Liver (tissue), 9 donors: ENCODE data around the gene NUBPL. TPM values are rescaled to one million over a fixed set of nuclear protein-coding genes. Genes with fewer than 3 reads are reported as not detected.

Experiments used
- DNase-seq: peaks from one replicate; pipeline ENCODE4 v3.0.0-alpha.2; 2017; ENCODE audit warnings: low spot score
- H3K27ac ChIP-seq, 2 donors: one replicate each; pipeline ENCODE4 v1.7.0; 2013; ENCODE audit warnings: inconsistent platforms in 2 of 2, low read length in 2 of 2, control low read depth in 1 of 2, low read depth in 1 of 2, mild to moderate bottlenecking in 1 of 2
- H3K27me3 ChIP-seq, 4 donors: one replicate each; pipeline versions ENCODE4 v1.6.1 to v1.7.0; 2013; ENCODE audit warnings: low read length in 3 of 4, inconsistent platforms in 1 of 4, mild to moderate bottlenecking in 1 of 4, moderate library complexity in 1 of 4; ENCODE audit not compliant: control insufficient read depth in 4 of 4, insufficient read depth in 4 of 4
- H3K36me3 ChIP-seq, 4 donors: one replicate each; pipeline versions ENCODE4 v1.6.1 to v1.7.0; 2013; ENCODE audit warnings: low read length in 3 of 4, mild to moderate bottlenecking in 3 of 4, low read depth in 1 of 4, moderate library complexity in 1 of 4; ENCODE audit not compliant: control insufficient read depth in 4 of 4, insufficient read depth in 3 of 4
- H3K4me1 ChIP-seq, 4 donors: one replicate each; pipeline versions ENCODE4 v1.6.1 to v1.7.0; 2013; ENCODE audit warnings: low read length in 3 of 4, mild to moderate bottlenecking in 3 of 4, moderate library complexity in 1 of 4; ENCODE audit not compliant: control insufficient read depth in 4 of 4, insufficient read depth in 4 of 4
- H3K4me3 ChIP-seq, 3 donors: one replicate each; pipeline versions ENCODE4 v1.6.1 to v1.7.0; 2013; ENCODE audit warnings: low read length in 3 of 3, control low read depth in 1 of 3, low read depth in 1 of 3, mild to moderate bottlenecking in 1 of 3
- H3K9ac ChIP-seq, 2 donors: one replicate each; pipeline ENCODE4 v1.7.0; 2013; ENCODE audit warnings: low read length in 2 of 2, mild to moderate bottlenecking in 2 of 2, moderate library complexity in 2 of 2, control low read depth in 1 of 2, low read depth in 1 of 2
- H3K9me3 ChIP-seq, 4 donors: one replicate each; pipeline versions ENCODE4 v1.6.1 to v1.7.0; 2013; ENCODE audit warnings: low read length in 3 of 4; ENCODE audit not compliant: control insufficient read depth in 4 of 4
- CTCF ChIP-seq: fragments of 150-350 bp; IDR thresholded peaks from 2 replicates; pipeline ENCODE4 v1.5.1; 2017; ENCODE audit warnings: improper control_type of control experiment, low read depth, low read length; ENCODE audit not compliant: missing input control
- EGR1 ChIP-seq, 2 donors: IDR thresholded peaks; 2 replicates each; pipeline ENCODE4 v1.6.1; 2016 to 2018; ENCODE audit warnings: antibody characterized with exemption in 2 of 2, low read depth in 2 of 2
- FOXA1 ChIP-seq: IDR thresholded peaks from 2 replicates; pipeline ENCODE4 v1.6.1; 2016; ENCODE audit warnings: antibody characterized with exemption
- FOXA2 ChIP-seq: IDR thresholded peaks from 2 replicates; pipeline ENCODE4 v1.6.1; 2016; ENCODE audit warnings: antibody characterized with exemption
- GABPA ChIP-seq, 2 donors: IDR thresholded peaks in 1 of 2; conservative IDR thresholded peaks in 1 of 2; 2 replicates each; pipeline ENCODE4 v1.6.1; 2016; ENCODE audit warnings: antibody characterized with exemption in 2 of 2, mild to moderate bottlenecking in 1 of 2, moderate library complexity in 1 of 2
- HNF4A ChIP-seq, 2 donors: conservative IDR thresholded peaks; 2 replicates each; pipeline ENCODE4 v1.6.1; 2016; ENCODE audit warnings: antibody characterized with exemption in 2 of 2, mild to moderate bottlenecking in 2 of 2
- HNF4G ChIP-seq: IDR thresholded peaks from 2 replicates; pipeline ENCODE4 v1.6.1; 2016; ENCODE audit warnings: antibody characterized with exemption
- JUND ChIP-seq, 2 donors: IDR thresholded peaks; 2 replicates each; pipeline ENCODE4 v1.6.1; 2016; ENCODE audit warnings: antibody characterized with exemption in 2 of 2
- MAX ChIP-seq: IDR thresholded peaks from 2 replicates; pipeline ENCODE4 v1.6.1; 2016; ENCODE audit warnings: antibody characterized with exemption
- NR2F2 ChIP-seq: IDR thresholded peaks from 2 replicates; pipeline ENCODE4 v1.6.1; 2016; ENCODE audit warnings: antibody characterized with exemption
- RAD21 ChIP-seq, 2 donors: IDR thresholded peaks; 2 replicates each; pipeline ENCODE4 v1.6.1; 2016; ENCODE audit warnings: antibody characterized with exemption in 2 of 2, mild to moderate bottlenecking in 2 of 2
- REST ChIP-seq: IDR thresholded peaks from 2 replicates; pipeline ENCODE4 v1.6.1; 2016; ENCODE audit warnings: antibody characterized with exemption, mild to moderate bottlenecking
- RXRA ChIP-seq, 2 donors: IDR thresholded peaks; 2 replicates each; pipeline ENCODE4 v1.6.1; 2017 to 2018; ENCODE audit warnings: antibody characterized with exemption in 2 of 2, mild to moderate bottlenecking in 1 of 2
- SP1 ChIP-seq: IDR thresholded peaks from 2 replicates; pipeline ENCODE4 v1.6.1; 2018; ENCODE audit warnings: antibody characterized with exemption, mild to moderate bottlenecking
- TAF1 ChIP-seq: conservative IDR thresholded peaks from 2 replicates; pipeline ENCODE4 v1.6.1; 2016; ENCODE audit warnings: antibody characterized with exemption, mild to moderate bottlenecking
- ZBTB33 ChIP-seq: IDR thresholded peaks from 2 replicates; pipeline ENCODE4 v1.6.1; 2016; ENCODE audit warnings: antibody characterized with exemption
- WGBS: extraction: QIAGEN DNeasy Blood & Tissue Kit; methylation state at CpG from one replicate; pipeline ENCODE4 v1.1.7; 2013; 5-methylcytosine and 5-hydroxymethylcytosine counted together
- polyA plus RNA-seq, 2 donors: library from polyadenylated mRNA; stranded (reverse) in 1 of 2; unstranded in 1 of 2; fragments of 200-250 nt in 1 of 2; fragments of >200 nt in 1 of 2; fragmentation: Nextera tagmentation in 1 of 2; extraction: Ambion mirVana in 1 of 2; gene quantifications; one replicate each; pipeline versions ENCODE4 v1.2.1 to v1.2.3, GENCODE V29; 2013 to 2015
- total RNA-seq, 2 donors: library from RNA; depleted of rRNA; stranded (reverse); fragments of >200 nt; gene quantifications; one replicate each; pipeline ENCODE4 v1.2.3, GENCODE V29; 2014
- donor health status: healthy.
- donor health status: healthy.
- donor health status: healthy.
- donor health status: healthy.
- donor health status: healthy.

Gene NUBPL
- total and polyA plus RNA-seq, 4 donors = 4.2 to 9.3 (median 6.7) TPM

- H3K27me3 ChIP-seq = no peaks in the 10 kb centered on the region
- TF ChIP-seq HNF4G (no peak), EGR1 (IDR thresholded peaks at IDR 0.05; ENCODE audit: low read depth in 2 of 2) (no peak), CTCF (no peak), REST (no peak), MAX (no peak), SP1 (no peak), JUND (IDR thresholded peaks at IDR 0.05) (no peak), FOXA1 (no peak), ZBTB33 (no peak), RAD21 (IDR thresholded peaks at IDR 0.05) (no peak)
- H3K27ac ChIP-seq = no peak overlapping the region
- no peak overlapping the region for H3K4me3 ChIP-seq
- H3K4me1 ChIP-seq = peaks cover 0 to 8% (median 3%) of the 10 kb centered on the region in 4 donors
- 96% methylated on average over 35 of the region's 35 CpGs for WGBS
- H3K36me3 ChIP-seq = peaks cover 0 to 3% (median under 1%) of the 10 kb centered on the region in 4 donors
- no peak overlapping the region for H3K9ac ChIP-seq
- no peaks in the 10 kb centered on the region for H3K9me3 ChIP-seq
- no peak for DNase-seq
These were observed 139.3 kb downstream of the NUBPL start for GRCh38 chr14:31700282-31701074.

GRCh38 chr14:31702130-31702529 lies 140.9 kb downstream of the NUBPL start:
- peaks cover 0 to 3% (median under 1%) of the 10 kb centered on the region in 4 donors for H3K36me3 ChIP-seq
- TF ChIP-seq RXRA (IDR thresholded peaks at IDR 0.05) (no peak), RAD21 (IDR thresholded peaks at IDR 0.05) (no peak), HNF4A (conservative IDR thresholded peaks at IDR 0.05) (no peak), TAF1 (no peak), JUND (IDR thresholded peaks at IDR 0.05) (no peak), EGR1 (IDR thresholded peaks at IDR 0.05; ENCODE audit: low read depth in 2 of 2) (no peak), NR2F2 (no peak), GABPA (IDR thresholded peaks at IDR 0.05 in 1 of 2, conservative IDR thresholded peaks at IDR 0.05 in 1 of 2) (no peak), ZBTB33 (no peak), FOXA2 (no peak), REST (no peak), MAX (no peak)
- no peaks in the 10 kb centered on the region for H3K27me3 ChIP-seq
- no peak for DNase-seq
- peaks cover 0 to 4% (median 1%) of the 10 kb centered on the region in 4 donors for H3K4me1 ChIP-seq
- no peak overlapping the region for H3K27ac ChIP-seq
- 96% methylated on average over 2 of the region's 2 CpGs for WGBS
- no peaks in the 10 kb centered on the region for H3K9me3 ChIP-seq
- H3K4me3 ChIP-seq = no peak overlapping the region
- H3K9ac ChIP-seq = no peak overlapping the region
